SK-N-SH treated with all-trans-retinoic acid at 6 μM for 48 hours (cell line): ENCODE data around the gene SLC22A23.
"Not testable (repeated sequence)": the region's sequence is repeated elsewhere in the genome, so short reads cannot be mapped to it uniquely, and the experiment has no call there.

Experiments
- ATAC-seq: fragments of 200-7000 bp; cut with Tn5 transposase; 3 replicates; pipeline ENCODE4 v1.9.1; 2020; ENCODE audit warnings: mild to moderate bottlenecking, moderate library complexity
- BACH2 ChIP-seq: fragments of 250-450 bp; sonication (Bioruptor Pico); IDR thresholded peaks from 2 replicates; pipeline ENCODE4 v1.9.0; 2021; ENCODE audit warnings: mild to moderate bottlenecking, borderline replicate concordance
- ESRRG ChIP-seq: fragments of 250-450 bp; sonication (Bioruptor Pico); IDR thresholded peaks from 2 replicates; pipeline ENCODE4 v1.6.1; 2021; ENCODE audit warnings: mild to moderate bottlenecking
- GLIS3 ChIP-seq: fragments of 250-450 bp; sonication (Bioruptor Pico); IDR thresholded peaks from 2 replicates; pipeline ENCODE4 v1.5.0; 2020; ENCODE audit warnings: mild to moderate bottlenecking, moderate library complexity
- ISL1 ChIP-seq: fragments of 250-450 bp; sonication (Bioruptor Pico); IDR thresholded peaks from 2 replicates; pipeline ENCODE4 v2.1.2; 2022; ENCODE audit warnings: mild to moderate bottlenecking, moderate library complexity
- OSR1 ChIP-seq: fragments of 250-450 bp; sonication (Bioruptor Pico); IDR thresholded peaks from 2 replicates; pipeline ENCODE4 v1.8.0; 2022; ENCODE audit warnings: moderate library complexity, mild to moderate bottlenecking, inconsistent platforms
- PATZ1 ChIP-seq: fragments of 250-450 bp; sonication (Bioruptor Pico); IDR thresholded peaks from 2 replicates; pipeline ENCODE4 v1.8.0; 2020; ENCODE audit warnings: mild to moderate bottlenecking, moderate library complexity, borderline replicate concordance
- POU6F1 ChIP-seq: fragments of 250-450 bp; sonication (Bioruptor Pico); IDR thresholded peaks from 2 replicates; pipeline ENCODE4 v1.8.0; 2021; ENCODE audit warnings: low read depth, mild to moderate bottlenecking, moderate library complexity, borderline replicate concordance
- PPARA ChIP-seq: fragments of 250-450 bp; sonication (Bioruptor Pico); IDR thresholded peaks from 2 replicates; pipeline ENCODE4 v1.5.0; 2020; ENCODE audit warnings: mild to moderate bottlenecking, borderline replicate concordance
- RARB ChIP-seq: fragments of 250-450 bp; sonication (Bioruptor Pico); IDR thresholded peaks from 2 replicates; pipeline ENCODE4 v1.8.0; 2021; ENCODE audit warnings: mild to moderate bottlenecking, moderate library complexity
- SNAI2 ChIP-seq: fragments of 250-450 bp; sonication (Bioruptor Pico); IDR thresholded peaks from 2 replicates; pipeline ENCODE4 v1.5.0; 2020; ENCODE audit warnings: mild to moderate bottlenecking, moderate library complexity
- TCF4 ChIP-seq: fragments of 250-450 bp; sonication (Bioruptor Pico); IDR thresholded peaks from 2 replicates; pipeline ENCODE4 v1.8.0; 2021; ENCODE audit warnings: mild to moderate bottlenecking, moderate library complexity, borderline replicate concordance
- TOX ChIP-seq: fragments of 250-450 bp; sonication (Bioruptor Pico); IDR thresholded peaks from 2 replicates; pipeline ENCODE4 v1.8.0; 2021; ENCODE audit warnings: mild to moderate bottlenecking, moderate library complexity, borderline replicate concordance
- TSHZ2 ChIP-seq: fragments of 250-450 bp; sonication (Bioruptor Pico); IDR thresholded peaks from 2 replicates; pipeline ENCODE4 v1.5.0; 2020; ENCODE audit warnings: mild to moderate bottlenecking, moderate library complexity
- ZC3H10 ChIP-seq: fragments of 250-450 bp; sonication (Bioruptor Pico); IDR thresholded peaks from 2 replicates; pipeline ENCODE4 v1.5.1; 2021; ENCODE audit warnings: mild to moderate bottlenecking, moderate library complexity
- ZNF565 ChIP-seq: fragments of 450-650 bp; formaldehyde crosslinking; conservative IDR thresholded peaks from 2 replicates; pipeline ENCODE4 v1.5.0; 2020; ENCODE audit warnings: low read depth, mild to moderate bottlenecking, moderate library complexity
- ZNF70 ChIP-seq: fragments of 450-650 bp; formaldehyde crosslinking; IDR thresholded peaks from 2 replicates; pipeline ENCODE4 v1.5.0; 2020; ENCODE audit warnings: mild to moderate bottlenecking, moderate library complexity
- ZNF8 ChIP-seq: fragments of 450-650 bp; formaldehyde crosslinking; IDR thresholded peaks from 2 replicates; pipeline ENCODE4 v1.5.0; 2020; ENCODE audit warnings: mild to moderate bottlenecking, moderate library complexity
- TF ChIP-seq, protein P1 (sequence below): fragments of 250-450 bp; sonication (Bioruptor Pico); IDR thresholded peaks from 2 replicates; pipeline ENCODE4 v1.5.1; 2021; ENCODE audit warnings: mild to moderate bottlenecking, moderate library complexity

SLC22A23 gene

DNA sequence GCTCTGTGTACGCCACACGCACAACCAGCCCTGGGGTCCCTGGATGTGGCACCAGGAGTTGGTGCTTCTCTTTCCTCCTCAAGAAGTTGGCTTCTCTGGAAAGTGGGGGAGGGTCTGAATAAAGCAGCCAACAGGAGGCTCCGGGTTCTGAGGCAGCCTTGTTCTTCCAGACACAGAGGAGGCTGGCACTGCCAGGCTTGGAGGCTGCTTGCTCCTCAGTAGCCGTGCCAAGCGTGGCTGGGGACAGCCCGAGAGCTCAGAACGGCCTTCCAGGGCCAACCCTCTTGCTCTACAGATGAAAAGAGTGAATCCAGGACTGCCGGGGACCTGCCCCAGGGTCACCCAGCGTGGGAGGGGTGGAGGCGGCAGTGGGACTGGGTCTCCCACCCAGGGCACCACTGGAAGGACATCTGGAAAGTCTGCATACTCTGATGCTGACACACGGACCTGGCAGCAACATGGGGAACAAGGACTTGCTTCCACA is 70.4 kb downstream of the SLC22A23 start (continued):
- TF ChIP-seq SNAI2 (CRISPR knock-in tag) (no peak), POU6F1 (CRISPR knock-in tag) (no peak), TOX (CRISPR knock-in tag) (no peak), ZC3H10 (CRISPR knock-in tag) (no peak), ESRRG (CRISPR knock-in tag) (no peak), ZNF8 (CRISPR knock-in tag) (no peak)
- TF ChIP-seq, protein P1, sequence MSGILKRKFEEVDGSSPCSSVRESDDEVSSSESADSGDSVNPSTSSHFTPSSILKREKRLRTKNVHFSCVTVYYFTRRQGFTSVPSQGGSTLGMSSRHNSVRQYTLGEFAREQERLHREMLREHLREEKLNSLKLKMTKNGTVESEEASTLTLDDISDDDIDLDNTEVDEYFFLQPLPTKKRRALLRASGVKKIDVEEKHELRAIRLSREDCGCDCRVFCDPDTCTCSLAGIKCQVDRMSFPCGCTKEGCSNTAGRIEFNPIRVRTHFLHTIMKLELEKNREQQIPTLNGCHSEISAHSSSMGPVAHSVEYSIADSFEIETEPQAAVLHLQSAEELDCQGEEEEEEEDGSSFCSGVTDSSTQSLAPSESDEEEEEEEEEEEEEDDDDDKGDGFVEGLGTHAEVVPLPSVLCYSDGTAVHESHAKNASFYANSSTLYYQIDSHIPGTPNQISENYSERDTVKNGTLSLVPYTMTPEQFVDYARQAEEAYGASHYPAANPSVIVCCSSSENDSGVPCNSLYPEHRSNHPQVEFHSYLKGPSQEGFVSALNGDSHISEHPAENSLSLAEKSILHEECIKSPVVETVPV (CRISPR knock-in tag): no peak

- ATAC-seq: no peak
- TF ChIP-seq ZNF70 (CRISPR knock-in tag) (no peak), TCF4 (no peak), PATZ1 (no peak), BACH2 (no peak), ESRRG (CRISPR knock-in tag) (no peak), ZNF565 (CRISPR knock-in tag) (no peak), TSHZ2 (no peak), ISL1 (no peak), PPARA (no peak), ZNF8 (CRISPR knock-in tag) (no peak), OSR1 (CRISPR knock-in tag) (no peak)
Measured at GRCh38 chr6:3385660-3386151, 71.1 kb downstream of the SLC22A23 start.

DNA sequence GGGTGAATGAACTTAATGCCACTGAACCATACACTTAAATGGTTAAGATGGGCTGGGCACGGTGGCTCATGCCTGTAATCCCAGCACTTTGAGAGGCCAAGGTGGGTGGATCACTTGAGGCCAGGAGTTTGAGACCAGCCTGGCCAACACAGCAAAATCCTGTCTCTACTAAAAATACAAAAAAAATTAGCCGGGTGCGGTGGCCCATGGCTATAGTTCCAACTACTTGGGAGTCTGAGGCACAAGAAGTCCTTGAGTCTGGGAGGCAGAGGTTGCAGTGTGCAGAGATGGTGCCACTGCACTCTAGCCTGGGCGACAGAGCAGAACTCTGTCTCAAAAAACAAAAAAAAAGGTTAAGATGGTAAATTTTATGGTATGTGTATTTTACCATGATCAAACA is 71.7 kb downstream of the SLC22A23 start:
- ATAC-seq: not testable (repeated sequence)

DNA sequence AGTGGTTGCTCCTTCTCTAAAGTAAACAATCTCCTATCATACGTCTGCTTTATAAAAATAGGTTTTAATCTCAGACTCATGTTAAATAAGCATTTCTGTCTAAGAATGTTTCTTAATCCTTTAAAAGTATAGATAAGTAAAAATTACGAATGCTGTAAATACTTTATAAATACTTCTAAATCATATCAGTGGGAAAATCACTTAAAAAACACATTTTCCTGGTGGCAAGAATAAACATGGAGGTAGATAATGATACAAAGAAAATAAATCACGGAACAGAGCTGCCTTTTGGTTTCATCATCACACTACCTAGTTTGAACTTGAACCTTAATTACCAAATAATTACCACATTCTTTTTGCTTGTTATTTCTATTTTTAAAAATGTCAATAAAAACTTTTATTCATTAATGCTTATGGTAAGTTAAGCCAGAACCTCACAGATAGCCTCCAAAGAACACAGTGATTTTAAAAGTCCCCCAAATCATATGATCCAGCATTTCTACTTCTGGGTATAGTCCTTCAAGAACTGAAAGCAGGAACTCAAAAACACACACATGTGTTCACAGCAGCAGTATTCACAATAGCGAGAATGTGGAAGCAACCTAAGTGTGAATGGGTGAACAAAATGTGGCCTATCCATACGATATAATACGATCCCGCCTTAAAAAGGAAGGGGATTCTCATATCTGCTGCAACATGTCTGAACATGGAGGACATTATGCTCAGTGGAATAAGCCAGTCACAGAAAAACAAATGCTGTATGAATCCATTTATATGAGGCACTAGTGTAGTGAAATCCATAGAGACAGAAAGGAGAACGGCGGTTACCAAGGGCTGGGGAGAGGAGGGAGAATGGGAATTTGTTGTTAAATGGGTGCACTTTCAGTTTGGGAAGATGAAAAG is 72.4 kb downstream of the SLC22A23 start:
- TF ChIP-seq ISL1 (no peak), TOX (CRISPR knock-in tag) (no peak), OSR1 (CRISPR knock-in tag) (no peak), ZNF70 (CRISPR knock-in tag) (no peak), RARB (CRISPR knock-in tag) (no peak), GLIS3 (no peak), TSHZ2 (no peak), PATZ1 (no peak)
- no peak for ATAC-seq
